Mesothelial cell of epicardium (in vitro differentiated cells): ENCODE data around the gene NFIB. TPM values are rescaled to one million over a fixed set of nuclear protein-coding genes. Genes with fewer than 3 reads are reported as not detected.

Source experiments
- DNase-seq, 2 experiments: peaks; one replicate each; pipeline ENCODE4 v3.0.0; 2021; ENCODE audit warnings: low spot score in 2 of 2; ENCODE audit not compliant: unreplicated experiment in 2 of 2
- H3K27ac Mint-ChIP-seq: 2 replicates; pipeline ENCODE4 v1.8.0; 2021; ENCODE audit warnings: mixed read lengths
- H3K27me3 Mint-ChIP-seq: 2 replicates; pipeline ENCODE4 v1.8.0; 2021; ENCODE audit warnings: low read depth, mixed read lengths
- H3K36me3 Mint-ChIP-seq: 2 replicates; pipeline ENCODE4 v1.8.0; 2021; ENCODE audit warnings: mixed read lengths
- H3K4me1 Mint-ChIP-seq: 2 replicates; pipeline ENCODE4 v1.8.0; 2021; ENCODE audit warnings: mixed read lengths
- H3K4me3 Mint-ChIP-seq: 2 replicates; pipeline ENCODE4 v1.8.0; 2021; ENCODE audit warnings: mild to moderate bottlenecking, moderate library complexity, mixed read lengths
- H3K9me3 Mint-ChIP-seq: 2 replicates; pipeline ENCODE4 v1.8.0; 2021; ENCODE audit warnings: mixed read lengths
- CTCF ChIP-seq: fragments of 200-600 bp; sonication (generic); IDR thresholded peaks from one replicate; pipeline ENCODE4 v1.5.0; 2021; ENCODE audit warnings: antibody characterized with exemption; ENCODE audit not compliant: unreplicated experiment
- total RNA-seq: library from RNA; stranded (reverse); gene quantifications from 3 replicates; pipeline ENCODE4 v1.2.1, GENCODE V29; 2021

The NFIB gene
- total RNA-seq, 1 donor from 2014 or later, result 230 TPM

- Mint-ChIP-seq H3K27ac (no peak overlapping the region), H3K4me3 (no peak overlapping the region), H3K9me3 (peaks cover 1% of the 10 kb centered on the region), H3K27me3 (no peaks in the 10 kb centered on the region), H3K36me3 (peaks cover 20% of the 10 kb centered on the region), H3K4me1 (peaks cover 24% of the 10 kb centered on the region)
- DNase-seq, result no peak
- no peak for TF ChIP-seq CTCF
Observed at GRCh38 chr9:14170392-14170931, 143.5 kb downstream of the NFIB start.

GRCh38 chr9:14168381-14168780, 145.6 kb downstream of the NFIB start:
- no peak for DNase-seq
- no peak for TF ChIP-seq CTCF
- Mint-ChIP-seq H3K27ac (no peak overlapping the region), H3K9me3 (no peaks in the 10 kb centered on the region), H3K27me3 (no peaks in the 10 kb centered on the region), H3K4me1 (peaks cover 20% of the 10 kb centered on the region), H3K4me3 (no peak overlapping the region), H3K36me3 (peaks cover 18% of the 10 kb centered on the region)

- TF ChIP-seq CTCF, result no peak
- peaks cover 14% of the 10 kb centered on the region for H3K4me1 Mint-ChIP-seq
- H3K27me3 Mint-ChIP-seq, result no peaks in the 10 kb centered on the region
- no peak overlapping the region for H3K4me3 Mint-ChIP-seq
- no peak overlapping the region for H3K27ac Mint-ChIP-seq
- DNase-seq, result no peak
- H3K36me3 Mint-ChIP-seq, result peaks cover 8% of the 10 kb centered on the region
- H3K9me3 Mint-ChIP-seq, result no peaks in the 10 kb centered on the region
Observed at GRCh38 chr9:14165376-14166035, 148.4 kb downstream of the NFIB start.

- no peak for DNase-seq
- H3K4me3 Mint-ChIP-seq, result no peak overlapping the region
- no peak overlapping the region for H3K27ac Mint-ChIP-seq
- peaks cover 14% of the 10 kb centered on the region for H3K4me1 Mint-ChIP-seq
- H3K36me3 Mint-ChIP-seq, result peaks cover 8% of the 10 kb centered on the region
- no peak for TF ChIP-seq CTCF
- H3K9me3 Mint-ChIP-seq, result no peaks in the 10 kb centered on the region
- no peaks in the 10 kb centered on the region for H3K27me3 Mint-ChIP-seq
Observed at GRCh38 chr9:14164908-14165307, 149.0 kb downstream of the NFIB start.

- no peak for DNase-seq
Observed at GRCh38 chr9:14159440-14160216, 154.3 kb downstream of the NFIB start.

More at GRCh38 chr9:14159440-14160216, 154.3 kb downstream of the NFIB start:
- Mint-ChIP-seq H3K27me3 (no peaks in the 10 kb centered on the region), H3K9me3 (peaks cover 3% of the 10 kb centered on the region), H3K27ac (no peak overlapping the region), H3K4me3 (no peak overlapping the region), H3K36me3 (peaks cover 12% of the 10 kb centered on the region), H3K4me1 (peaks cover 25% of the 10 kb centered on the region)
- TF ChIP-seq CTCF, result no peak
